Activated naive CD4-positive, alpha-beta T cell (primary cell): ENCODE results near the gene HOXD1.

Source experiments
- DNase-seq, 4 experiments: peaks; one replicate each; lab custom pipeline; 2025; lab: John Stamatoyannopoulos, UW

HOXD1 gene

GRCh38 chr2:176184749-176185148 is 3.7 kb upstream of the HOXD1 start:
- no peak for DNase-seq

- no peak for DNase-seq
Measured at GRCh38 chr2:176186024-176186423, 2.4 kb upstream of the HOXD1 start.

GRCh38 chr2:176187200-176187898 is 1.1 kb upstream of the HOXD1 start:
- no peak for DNase-seq

- no peak for DNase-seq
Measured at GRCh38 chr2:176188774-176189680, 559 bp downstream of the HOXD1 start.

GRCh38 chr2:176189681-176190641 is 1.5 kb downstream of the HOXD1 start:
- no peak for DNase-seq

- no peak for DNase-seq
Measured at GRCh38 chr2:176192351-176192750, 3.9 kb downstream of the HOXD1 start.

GRCh38 chr2:176193048-176193447 is 4.6 kb downstream of the HOXD1 start:
- no peak for DNase-seq

- DNase-seq: no peak
Measured at GRCh38 chr2:176199902-176200301, 11.4 kb downstream of the HOXD1 start.

GRCh38 chr2:176200971-176201370 is 12.5 kb downstream of the HOXD1 start:
- DNase-seq: no peak

- no peak for DNase-seq
Measured at GRCh38 chr2:176202491-176202890, 14.0 kb downstream of the HOXD1 start.

GRCh38 chr2:176205126-176205525 is 16.7 kb downstream of the HOXD1 start:
- no peak for DNase-seq

GRCh38 chr2:176206136-176206535 is 17.7 kb downstream of the HOXD1 start:
- no peak for DNase-seq

- no peak for DNase-seq
Measured at GRCh38 chr2:176206682-176207081, 18.2 kb downstream of the HOXD1 start.

GRCh38 chr2:176211110-176211509 is 22.6 kb downstream of the HOXD1 start:
- no peak for DNase-seq

GRCh38 chr2:176212276-176212675 is 23.8 kb downstream of the HOXD1 start:
- no peak for DNase-seq

GRCh38 chr2:176213406-176213805 is 24.9 kb downstream of the HOXD1 start:
- DNase-seq: no peak

- DNase-seq: no peak
Measured at GRCh38 chr2:176227874-176228273, 39.4 kb downstream of the HOXD1 start.

GRCh38 chr2:176234156-176234555 is 45.7 kb downstream of the HOXD1 start:
- no peak for DNase-seq

GRCh38 chr2:176234940-176235339 is 46.5 kb downstream of the HOXD1 start:
- no peak for DNase-seq

GRCh38 chr2:176237456-176237855 is 49.0 kb downstream of the HOXD1 start:
- no peak for DNase-seq

- no peak for DNase-seq
Measured at GRCh38 chr2:176239031-176239430, 50.6 kb downstream of the HOXD1 start.

GRCh38 chr2:176240301-176240700 is 51.8 kb downstream of the HOXD1 start:
- no peak for DNase-seq
